T-helper 22 cell (primary cell): Measurements from ENCODE around the gene DDX19B.
"Not testable (repeated sequence)": the region's sequence is repeated elsewhere in the genome, so short reads cannot be mapped to it uniquely, and the experiment has no call there.

Experiments used
- DNase-seq: peaks from one replicate; pipeline ENCODE4 v3.0.0-alpha.2; 2020; ENCODE audit warnings: low read depth

DDX19B gene

GRCh38 chr16:70287304-70287971 lies 11.5 kb upstream of the DDX19B start:
- not testable (repeated sequence) for DNase-seq

- peak; percentile 94 for DNase-seq
Observed at GRCh38 chr16:70289229-70290094, 9.5 kb upstream of the DDX19B start, which contains the start of gene AARS1. TSS of gene AARS1 (minus strand) at chr16:70289506. CDS start at chr16:70282763, 6,743 bp downstream.

GRCh38 chr16:70290949-70291519 lies 8.0 kb upstream of the DDX19B start:
- DNase-seq = no peak

GRCh38 chr16:70292148-70292547 lies 6.8 kb upstream of the DDX19B start:
- DNase-seq = not testable (repeated sequence)

- DNase-seq = no peak
Observed at GRCh38 chr16:70294385-70295025, 4.5 kb upstream of the DDX19B start.

- DNase-seq = no peak
Observed at GRCh38 chr16:70295634-70296033, 3.4 kb upstream of the DDX19B start.

GRCh38 chr16:70301121-70301520 lies 2.1 kb downstream of the DDX19B start:
- DNase-seq = no peak

GRCh38 chr16:70302745-70303144 lies 3.8 kb downstream of the DDX19B start:
- DNase-seq = no peak

- no peak for DNase-seq
Observed at GRCh38 chr16:70304892-70305448, 6.0 kb downstream of the DDX19B start.

- DNase-seq = no peak
Observed at GRCh38 chr16:70306880-70307279, 7.9 kb downstream of the DDX19B start.

GRCh38 chr16:70307726-70308125 lies 8.7 kb downstream of the DDX19B start:
- DNase-seq = not testable (repeated sequence)

- DNase-seq = no peak
Observed at GRCh38 chr16:70320121-70320520, 21.1 kb downstream of the DDX19B start.

GRCh38 chr16:70324998-70325747 lies 26.2 kb downstream of the DDX19B start:
- DNase-seq = no peak

- DNase-seq = no peak
Observed at GRCh38 chr16:70331091-70331490, 32.1 kb downstream of the DDX19B start.

GRCh38 chr16:70331588-70332358 lies 32.8 kb downstream of the DDX19B start:
- no peak for DNase-seq

- not testable (repeated sequence) for DNase-seq
Observed at GRCh38 chr16:70332728-70333127, 33.7 kb downstream of the DDX19B start.

GRCh38 chr16:70337814-70338213 lies 38.8 kb downstream of the DDX19B start:
- DNase-seq = no peak

GRCh38 chr16:70341600-70341999 lies 42.6 kb downstream of the DDX19B start:
- no peak for DNase-seq

- DNase-seq = no peak
Observed at GRCh38 chr16:70342016-70342415, 43.0 kb downstream of the DDX19B start.

GRCh38 chr16:70345840-70346239 lies 46.9 kb downstream of the DDX19B start:
- no peak for DNase-seq

- no peak for DNase-seq
Observed at GRCh38 chr16:70348991-70349390, 50.0 kb downstream of the DDX19B start.
